ENCODE measurements around the gene TDRD7.

GRCh38 chr9:97484134-97484533 is 72.2 kb downstream of the TDRD7 start:
- no peak for TF ChIP-seq POLR2A (IDR thresholded peaks at IDR 0.05; ENCODE audit: low read length)
- TF ChIP-seq GATA1 (IDR thresholded peaks at IDR 0.05; ENCODE audit: low read depth, low read length): no peak

Measured in erythroblast (primary cell).